CD4-positive, alpha-beta T cell treated with Interleukin-12 subunit alpha and Interleukin-12 subunit beta, for 1 hour (primary cell): ENCODE data around the gene C19orf67.

ENCODE experiments used
- DNase-seq: peaks from one replicate; pipeline ENCODE4 v3.0.0-alpha.2; 2020

C19orf67 gene

GRCh38 chr19:14085309-14085995, at the start of gene C19orf67:
Gene C19orf67, minus strand, starts transcription at chr19:14085783. Its CDS starts 156 bp downstream, at chr19:14085627.
- no peak for DNase-seq

GRCh38 chr19:14135355-14135754, 49.8 kb upstream of the C19orf67 start:
- no peak for DNase-seq

- DNase-seq = no peak
These were observed 42.4 kb upstream of the C19orf67 start for GRCh38 chr19:14127929-14128509.

GRCh38 chr19:14127176-14127575, 41.6 kb upstream of the C19orf67 start:
- no peak for DNase-seq

GRCh38 chr19:14122924-14123323, 37.3 kb upstream of the C19orf67 start:
- no peak for DNase-seq

- no peak for DNase-seq
These were observed 34.9 kb upstream of the C19orf67 start for GRCh38 chr19:14120497-14120780.

- no peak for DNase-seq
These were observed 34.3 kb upstream of the C19orf67 start for GRCh38 chr19:14119644-14120496.

- DNase-seq = no peak
These were observed 33.6 kb upstream of the C19orf67 start for GRCh38 chr19:14119146-14119545.

GRCh38 chr19:14118165-14119051, 32.8 kb upstream of the C19orf67 start:
- DNase-seq = peak; percentile 60

- DNase-seq = peak; percentile 99
These were observed 32.1 kb upstream of the C19orf67 start, which contains the start of gene PRKACA for GRCh38 chr19:14117668-14118164. Gene PRKACA, minus strand, starts transcription at chr19:14117762. Its CDS starts 215 bp downstream, at chr19:14117547.

- DNase-seq = peak; percentile 14
These were observed 31.5 kb upstream of the C19orf67 start for GRCh38 chr19:14116918-14117578.

GRCh38 chr19:14116525-14116917, 30.9 kb upstream of the C19orf67 start:
- DNase-seq = no peak

- DNase-seq = no peak
These were observed 30.2 kb upstream of the C19orf67 start for GRCh38 chr19:14115756-14116155.

GRCh38 chr19:14114854-14115253, 29.3 kb upstream of the C19orf67 start:
- peak; percentile 61 for DNase-seq

GRCh38 chr19:14114439-14114838, 28.9 kb upstream of the C19orf67 start:
- DNase-seq = no peak

GRCh38 chr19:14113762-14114414, 28.3 kb upstream of the C19orf67 start:
- DNase-seq = peak; percentile 46

- DNase-seq = no peak
These were observed 27.3 kb upstream of the C19orf67 start for GRCh38 chr19:14112809-14113385.

GRCh38 chr19:14112051-14112808, 26.6 kb upstream of the C19orf67 start:
- DNase-seq = no peak

GRCh38 chr19:14111486-14111885, 25.9 kb upstream of the C19orf67 start:
- DNase-seq = no peak

- DNase-seq = no peak
These were observed 25.1 kb upstream of the C19orf67 start for GRCh38 chr19:14110650-14111049.
